Right lobe of liver (tissue), 6 donors: ENCODE measurements around the gene EBNA1BP2. TPM values are rescaled to one million over a fixed set of nuclear protein-coding genes. Genes with fewer than 3 reads are reported as not detected.

Experiments used
- ATAC-seq, 4 donors: fragments of 200-7000 bp; cut with Tn5 transposase; one replicate each; pipeline ENCODE4 v1.9.1; 2020; ENCODE audit warnings: mild to moderate bottlenecking in 4 of 4, moderate library complexity in 4 of 4
- DNase-seq, 3 donors: peaks; one replicate each; pipeline ENCODE4 v3.0.0-alpha.2; 2020
- H3K27ac ChIP-seq, 3 donors: fragments of 200-600 bp; one replicate each; pipeline ENCODE4 v1.8.0; 2022
- H3K27me3 ChIP-seq, 2 donors: fragments of 200-600 bp; one replicate each; pipeline ENCODE4 v1.8.0; 2022
- H3K36me3 ChIP-seq, 4 donors: fragments of 200-600 bp; sonication (generic) in 1 of 4; one replicate each; pipeline versions ENCODE4 v1.5.1 to v1.8.0; 2017 to 2022; ENCODE audit warnings: control low read depth in 1 of 4
- H3K4me1 ChIP-seq, 4 donors: fragments of 200-600 bp; sonication (generic) in 1 of 4; one replicate each; pipeline versions ENCODE4 v1.5.1 to v1.8.0; 2017 to 2022; ENCODE audit warnings: control low read depth in 1 of 4
- H3K4me3 ChIP-seq, 3 donors: fragments of 200-600 bp; one replicate each; pipeline ENCODE4 v1.8.0; 2022
- H3K9me3 ChIP-seq, 4 donors: fragments of 200-600 bp; sonication (generic) in 1 of 4; one replicate each; pipeline versions ENCODE4 v1.5.1 to v1.8.0; 2017 to 2022; ENCODE audit warnings: control low read depth in 1 of 4
- CTCF ChIP-seq, 4 donors: fragments of 200-600 bp in 3 of 4; fragments of 450-650 bp in 1 of 4; IDR thresholded peaks; one replicate each; pipeline versions ENCODE4 v1.5.1 to v1.8.0; 2016 to 2022; ENCODE audit warnings: antibody characterized with exemption in 4 of 4, mild to moderate bottlenecking in 2 of 4
- POLR2A ChIP-seq: fragments of 450-650 bp; IDR thresholded peaks from one replicate; pipeline ENCODE4 v1.6.1; 2017; ENCODE audit warnings: antibody characterized with exemption, mild to moderate bottlenecking
- WGBS: methylation state at CpG from one replicate; pipeline ENCODE4 v1.1.6; 2018; ENCODE audit warnings: low coverage, low lambda C conversion rate; ENCODE audit not compliant: insufficient coverage; ENCODE audit errors: missing lambda C conversion rate; 5-methylcytosine and 5-hydroxymethylcytosine counted together
- intact Hi-C, 2 donors: fragments of 100-400 bp; cut with DNase I; formaldehyde crosslinking; loops; one replicate each; pipeline versions ENCODE4 v1.11.2 to v1.14.1; 2022
- total RNA-seq, 6 experiments: library from RNA; depleted of rRNA in 2 of 6; stranded (reverse); fragments of >200 nt in 2 of 6; fragmentation: NEBNext Ultra II Directional in 3 of 6; extraction: Animal tissue kit (Norgen Biotek cat#: 25700) in 3 of 6; gene quantifications; one replicate each; pipeline versions ENCODE4 v1.1.0 to v1.2.4, GENCODE V29; 2016 to 2023
- donor health status: DM: no; HTN: yes; CAD: no.
- donor health status: DM: no; HTN: no; CAD: no.
- donor health status: DM: no; HTN: no; CAD: no.
- donor health status: DM: no; HTN: yes; CAD: no.
- donor health status: DM: no; HTN: yes; CAD: no.

Gene EBNA1BP2
- total RNA-seq, 6 experiments from 2014 or later, result 45.7 to 108 (median 61.4) TPM

GRCh38 chr1:43197343-43198127, 25.4 kb upstream of the EBNA1BP2 start:
- Histone ChIP-seq H3K27me3 (no peaks in the 10 kb centered on the region), H3K9me3 (peaks cover 0 to 3% (median 0%) of the 10 kb centered on the region in 4 donors), H3K4me1 (peaks cover 0 to 12% (median 2%) of the 10 kb centered on the region in 4 donors), H3K4me3 (no peak overlapping the region), H3K36me3 (peaks cover 0 to 9% (median 0%) of the 10 kb centered on the region in 4 donors), H3K27ac (no peak overlapping the region)
- DNase-seq (no peak), ATAC-seq (no peak)
- 89% methylated on average over 5 of the region's 7 CpGs for WGBS
- intact Hi-C loops, result no loop called here
- TF ChIP-seq CTCF (IDR thresholded peaks at IDR 0.05) (no peak), POLR2A (no peak)

GRCh38 chr1:43194509-43194908, 22.4 kb upstream of the EBNA1BP2 start:
- no peaks in the 10 kb centered on the region for H3K4me1 ChIP-seq
- no peak for TF ChIP-seq CTCF (IDR thresholded peaks at IDR 0.05)
- TF ChIP-seq POLR2A, result no peak
- no peak for ATAC-seq
- DNase-seq, result no peak
- peaks cover 0 to 9% (median 0%) of the 10 kb centered on the region in 4 donors for H3K36me3 ChIP-seq
- no peaks in the 10 kb centered on the region for H3K27me3 ChIP-seq
- intact Hi-C loops, result no loop called here
- no peak overlapping the region for H3K4me3 ChIP-seq
- H3K27ac ChIP-seq, result no peak overlapping the region
- peaks cover 0 to 3% (median 0%) of the 10 kb centered on the region in 4 donors for H3K9me3 ChIP-seq

- Histone ChIP-seq H3K4me1 (no peaks in the 10 kb centered on the region), H3K27ac (no peak overlapping the region), H3K4me3 (no peak overlapping the region), H3K9me3 (no peaks in the 10 kb centered on the region), H3K36me3 (no peaks in the 10 kb centered on the region), H3K27me3 (no peaks in the 10 kb centered on the region)
- WGBS, result 71% methylated on average over 1 of the region's 1 CpG
- intact Hi-C loops, result no loop called here
- DNase-seq (no peak), ATAC-seq (no peak)
- no peak for TF ChIP-seq CTCF (IDR thresholded peaks at IDR 0.05)
- no peak for TF ChIP-seq POLR2A
These were observed 16.0 kb upstream of the EBNA1BP2 start for GRCh38 chr1:43188106-43188505.

- no peak overlapping the region for H3K4me3 ChIP-seq
- 100% methylated on average over 2 of the region's 3 CpGs for WGBS
- no peak overlapping the region for H3K27ac ChIP-seq
- no peaks in the 10 kb centered on the region for H3K27me3 ChIP-seq
- intact Hi-C loops, result no loop called here
- TF ChIP-seq POLR2A (no peak), CTCF (IDR thresholded peaks at IDR 0.05) (no peak)
- H3K9me3 ChIP-seq, result no peaks in the 10 kb centered on the region
- no peaks in the 10 kb centered on the region for H3K4me1 ChIP-seq
- no peaks in the 10 kb centered on the region for H3K36me3 ChIP-seq
- DNase-seq (no peak), ATAC-seq (no peak)
These were observed 12.9 kb upstream of the EBNA1BP2 start for GRCh38 chr1:43184995-43185394.
